Central memory CD4-positive, alpha-beta T cell (primary cell): ENCODE measurements around the gene TBL1Y.

Experiments used
- DNase-seq: peaks from one replicate; pipeline ENCODE4 v3.0.0; 2022

The TBL1Y gene

GRCh38 chrY:7092836-7093235, 182.3 kb downstream of the TBL1Y start:
- DNase-seq = no peak

GRCh38 chrY:7094365-7094764, 183.9 kb downstream of the TBL1Y start:
- DNase-seq = no peak

- DNase-seq = no peak
Measured at GRCh38 chrY:7097021-7097420, 186.5 kb downstream of the TBL1Y start.

- DNase-seq = no peak
Measured at GRCh38 chrY:7099742-7100141, 189.2 kb downstream of the TBL1Y start.

- no peak for DNase-seq
Measured at GRCh38 chrY:7102680-7103079, 192.2 kb downstream of the TBL1Y start.

- no peak for DNase-seq
Measured at GRCh38 chrY:7107179-7107578, 196.7 kb downstream of the TBL1Y start.

- no peak for DNase-seq
Measured at GRCh38 chrY:7110086-7110485, 199.6 kb downstream of the TBL1Y start.

GRCh38 chrY:7115871-7116270, 205.4 kb downstream of the TBL1Y start:
- no peak for DNase-seq

- DNase-seq = no peak
Measured at GRCh38 chrY:7122202-7122601, 211.7 kb downstream of the TBL1Y start.

- no peak for DNase-seq
Measured at GRCh38 chrY:7125136-7126056, 214.9 kb downstream of the TBL1Y start.

GRCh38 chrY:7128211-7128610, 217.7 kb downstream of the TBL1Y start:
- DNase-seq = no peak
